Keratinocyte (primary cell): ENCODE results near the gene GLRX5. TPM values are rescaled to one million over a fixed set of nuclear protein-coding genes. Genes with fewer than 3 reads are reported as not detected.

Source experiments
- DNase-seq: peaks from one replicate; pipeline ENCODE4 v3.0.0-alpha.2; 2011; ENCODE audit warnings: low read depth, missing footprints, low spot score
- FAIRE-seq: peaks from 2 replicates; lab custom pipeline; 2011; peaks lifted over from hg19 to GRCh38; lab: Jason Lieb, UNC
- H2AFZ ChIP-seq: 2 replicates; pipeline ENCODE4 v1.6.0; 2012; ENCODE audit warnings: low read length, control low read depth, inconsistent platforms; ENCODE audit not compliant: control insufficient read depth
- H3K27ac ChIP-seq: 2 replicates; pipeline ENCODE4 v1.5.1; 2011; ENCODE audit warnings: low read length; ENCODE audit not compliant: control insufficient read depth, insufficient read depth
- H3K27me3 ChIP-seq: 3 replicates; pipeline ENCODE4 v1.6.0; 2011; ENCODE audit warnings: low read length; ENCODE audit not compliant: control insufficient read depth, insufficient read depth; ENCODE audit errors: extremely low read depth
- H3K36me3 ChIP-seq, 2 experiments: 2 replicates in 1 of 2; 3 replicates in 1 of 2; pipeline ENCODE4 v1.5.1; 2011; ENCODE audit warnings: low read length in 2 of 2, mild to moderate bottlenecking in 1 of 2; ENCODE audit not compliant: control insufficient read depth in 2 of 2, insufficient read depth in 2 of 2; ENCODE audit errors: extremely low read depth in 1 of 2
- H3K4me1 ChIP-seq: 3 replicates; pipeline ENCODE4 v1.5.1; 2011; ENCODE audit warnings: low read length; ENCODE audit not compliant: control insufficient read depth, insufficient read depth; ENCODE audit errors: extremely low read depth
- H3K4me2 ChIP-seq: 3 replicates; pipeline ENCODE4 v1.6.0; 2011; ENCODE audit warnings: low read depth, low read length; ENCODE audit not compliant: control insufficient read depth, insufficient read depth; ENCODE audit errors: extremely low read depth
- H3K4me3 ChIP-seq, 3 experiments: fragments of 200-600 bp in 1 of 3; sonication (generic) in 1 of 3; 2 replicates in 2 of 3; 3 replicates in 1 of 3; pipeline ENCODE4 v1.5.1; 2011 to 2016; ENCODE audit warnings: low read length in 3 of 3, mild to moderate bottlenecking in 3 of 3, control low read depth in 2 of 3, inconsistent platforms in 1 of 3, low read depth in 1 of 3, mixed read lengths in 1 of 3, mixed run types in 1 of 3, moderate library complexity in 1 of 3; ENCODE audit not compliant: control insufficient read depth in 2 of 3, insufficient read depth in 2 of 3; ENCODE audit errors: extremely low read depth in 1 of 3
- H3K79me2 ChIP-seq: 2 replicates; pipeline ENCODE4 v1.6.0; 2012; ENCODE audit warnings: low read length; ENCODE audit not compliant: control insufficient read depth, insufficient read depth
- H3K9ac ChIP-seq: 3 replicates; pipeline ENCODE4 v1.6.0; 2011; ENCODE audit warnings: low read length; ENCODE audit not compliant: control insufficient read depth, insufficient read depth; ENCODE audit errors: extremely low read depth
- H3K9me1 ChIP-seq: 3 replicates; pipeline ENCODE4 v1.6.0; 2011; ENCODE audit warnings: low read length; ENCODE audit not compliant: control insufficient read depth, insufficient read depth; ENCODE audit errors: extremely low read depth
- H3K9me3 ChIP-seq: 2 replicates; pipeline ENCODE4 v1.5.1; 2012; ENCODE audit warnings: low read depth, low read length; ENCODE audit not compliant: control insufficient read depth
- H4K20me1 ChIP-seq: 3 replicates; pipeline ENCODE4 v1.6.0; 2011; ENCODE audit warnings: low read length; ENCODE audit not compliant: control insufficient read depth, insufficient read depth; ENCODE audit errors: extremely low read depth
- EZH2 ChIP-seq: IDR thresholded peaks from one replicate; pipeline ENCODE4 v1.6.1; 2012; ENCODE audit warnings: inconsistent platforms, mild to moderate bottlenecking, low read length, moderate library complexity
- dilution Hi-C: fragments of 300-500 bp; cut with MboI; formaldehyde crosslinking; loops from one replicate; pipeline ENCODE4 v1.7.0; 2020; ENCODE audit warnings: low sequenced_read_pairs; ENCODE audit not compliant: extremely low pct_ligation_motif_present
- polyA plus RNA-seq, 5 experiments: library from polyadenylated mRNA; depleted of rRNA in 3 of 5; stranded (reverse) in 3 of 5; stranded (forward) in 1 of 5; unstranded in 1 of 5; fragments of >200 nt; gene quantifications; 1 replicate in 1 of 5; 2 replicates in 3 of 5; 3 replicates in 1 of 5; pipeline versions ENCODE4 v1.2.1 to v1.2.3, GENCODE V29; 2011 to 2012; ENCODE audit warnings: missing spikeins in 2 of 5, low read depth in 1 of 5, low replicate concordance in 1 of 5
- TF ChIP-seq, protein P1 (sequence below), 3 experiments: IDR thresholded peaks in 1 of 3; conservative IDR thresholded peaks in 1 of 3; optimal IDR thresholded peaks in 1 of 3; 2 replicates in 2 of 3; 3 replicates in 1 of 3; pipeline versions ENCODE3 to v1.5.1; 2011; ENCODE audit warnings: low read length in 3 of 3, mild to moderate bottlenecking in 3 of 3, moderate library complexity in 2 of 3, control low read depth in 1 of 3, inconsistent platforms in 1 of 3; ENCODE audit not compliant: insufficient read depth in 2 of 3; ENCODE audit errors: extremely low read depth in 1 of 3

The GLRX5 gene
- polyA plus RNA-seq, 1 donor (not counting 4 experiments of a cell fraction or from before 2014, with no cell fraction given) = 60.9 TPM

DNA sequence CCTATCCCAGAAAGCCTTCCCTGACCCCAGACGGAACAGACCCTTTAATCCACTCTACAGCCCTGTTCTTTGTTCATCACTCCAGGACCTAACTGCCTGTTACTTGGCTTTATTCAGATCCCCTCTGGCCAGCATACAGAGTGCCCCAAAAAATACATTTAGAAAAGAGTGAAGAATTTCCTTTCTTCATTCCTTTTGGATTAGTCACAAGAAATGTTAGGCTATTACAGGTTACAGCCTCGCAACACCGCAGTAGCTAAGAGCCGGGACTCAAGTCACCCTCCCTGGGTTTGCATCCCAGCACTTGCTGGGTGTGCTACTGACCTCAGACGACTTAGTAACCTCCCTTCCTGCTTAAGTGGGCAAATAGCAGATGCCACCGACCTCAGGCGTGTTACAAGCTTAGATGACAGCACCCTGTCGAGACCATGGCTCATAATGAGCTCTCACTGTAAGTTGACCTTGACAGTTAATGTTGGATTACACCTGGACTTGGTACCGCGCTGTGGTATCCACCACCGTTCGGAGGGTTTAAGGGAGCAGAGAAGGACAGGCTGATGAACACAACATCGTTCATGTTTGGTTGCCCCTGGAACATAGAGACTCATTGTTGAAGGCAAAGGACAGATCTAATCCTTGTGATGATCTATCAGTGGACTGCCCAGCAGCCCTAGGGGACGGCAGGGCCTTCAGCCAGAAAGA is 12.9 kb downstream of the GLRX5 start:
- FAIRE-seq = peak; percentile 58

DNA sequence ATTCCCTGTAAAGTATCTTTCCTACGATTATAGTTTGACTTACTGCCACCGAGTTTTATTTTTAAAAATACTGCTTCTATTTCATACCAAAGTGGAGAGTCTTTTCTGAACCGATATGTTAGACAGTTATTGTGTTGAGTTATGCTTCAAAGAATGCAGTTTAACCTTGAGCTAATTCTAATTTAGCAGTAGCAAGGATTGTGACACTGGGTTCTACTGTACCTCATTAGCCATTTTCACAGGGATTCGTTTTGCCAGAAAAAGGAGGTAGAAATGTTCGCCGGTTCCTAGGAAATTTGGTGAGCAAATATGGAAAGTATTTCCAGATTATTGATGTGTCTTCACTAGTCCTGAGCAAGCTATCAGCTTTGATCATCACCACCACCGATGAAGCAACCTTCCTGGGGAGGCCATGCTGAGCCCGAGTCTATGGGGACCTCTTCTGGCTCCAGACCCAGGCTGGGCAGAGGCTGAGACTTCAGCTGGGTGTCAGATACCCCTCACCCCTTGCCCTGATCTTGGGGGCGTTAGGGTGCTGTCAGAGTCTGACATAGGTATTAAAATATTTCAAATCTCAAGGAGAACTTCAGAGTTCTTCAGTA is 13.6 kb downstream of the GLRX5 start:
- Histone ChIP-seq H3K9me3 (peaks cover 4% of the 10 kb centered on the region), H3K9me1 (peaks cover 3% of the 10 kb centered on the region), H3K4me3 (no peak overlapping the region), H3K36me3 (no peaks in the 10 kb centered on the region), H4K20me1 (no peaks in the 10 kb centered on the region), H3K79me2 (peaks cover 1% of the 10 kb centered on the region), H3K4me2 (no peak overlapping the region), H3K27ac (no peak overlapping the region), H2AFZ (no peak overlapping the region), H3K27me3 (no peaks in the 10 kb centered on the region), H3K9ac (no peak overlapping the region), H3K4me1 (peaks cover 21% of the 10 kb centered on the region)
- no peak for DNase-seq
- dilution Hi-C loops = no loop called here
- TF ChIP-seq EZH2 = no peak
- TF ChIP-seq, protein P1, sequence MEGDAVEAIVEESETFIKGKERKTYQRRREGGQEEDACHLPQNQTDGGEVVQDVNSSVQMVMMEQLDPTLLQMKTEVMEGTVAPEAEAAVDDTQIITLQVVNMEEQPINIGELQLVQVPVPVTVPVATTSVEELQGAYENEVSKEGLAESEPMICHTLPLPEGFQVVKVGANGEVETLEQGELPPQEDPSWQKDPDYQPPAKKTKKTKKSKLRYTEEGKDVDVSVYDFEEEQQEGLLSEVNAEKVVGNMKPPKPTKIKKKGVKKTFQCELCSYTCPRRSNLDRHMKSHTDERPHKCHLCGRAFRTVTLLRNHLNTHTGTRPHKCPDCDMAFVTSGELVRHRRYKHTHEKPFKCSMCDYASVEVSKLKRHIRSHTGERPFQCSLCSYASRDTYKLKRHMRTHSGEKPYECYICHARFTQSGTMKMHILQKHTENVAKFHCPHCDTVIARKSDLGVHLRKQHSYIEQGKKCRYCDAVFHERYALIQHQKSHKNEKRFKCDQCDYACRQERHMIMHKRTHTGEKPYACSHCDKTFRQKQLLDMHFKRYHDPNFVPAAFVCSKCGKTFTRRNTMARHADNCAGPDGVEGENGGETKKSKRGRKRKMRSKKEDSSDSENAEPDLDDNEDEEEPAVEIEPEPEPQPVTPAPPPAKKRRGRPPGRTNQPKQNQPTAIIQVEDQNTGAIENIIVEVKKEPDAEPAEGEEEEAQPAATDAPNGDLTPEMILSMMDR (optimal IDR thresholded peaks at IDR 0.05 in 1 of 3, IDR thresholded peaks at IDR 0.05 in 1 of 3, conservative IDR thresholded peaks at IDR 0.05 in 1 of 3; ENCODE audit: extremely low read depth in 1 of 3, insufficient read depth in 2 of 3, low read length in 3 of 3) = no peak
- FAIRE-seq = no peak

More for the DNA sequence above, 12.9 kb downstream of the GLRX5 start:
- no peak for DNase-seq
- Histone ChIP-seq H3K4me1 (peaks cover 21% of the 10 kb centered on the region), H3K36me3 (no peaks in the 10 kb centered on the region), H3K9ac (no peak overlapping the region), H3K27me3 (no peaks in the 10 kb centered on the region), H3K9me3 (peaks cover 4% of the 10 kb centered on the region), H3K4me2 (peak overlapping the region; percentile 39), H3K79me2 (peaks cover 4% of the 10 kb centered on the region), H3K9me1 (peaks cover 3% of the 10 kb centered on the region), H4K20me1 (no peaks in the 10 kb centered on the region), H3K27ac (no peak overlapping the region), H2AFZ (no peak overlapping the region), H3K4me3 (no peak overlapping the region)
- TF ChIP-seq, protein P1 (optimal IDR thresholded peaks at IDR 0.05 in 1 of 3, IDR thresholded peaks at IDR 0.05 in 1 of 3, conservative IDR thresholded peaks at IDR 0.05 in 1 of 3; ENCODE audit: extremely low read depth in 1 of 3, insufficient read depth in 2 of 3, low read length in 3 of 3) = no peak
- TF ChIP-seq EZH2 = no peak
- dilution Hi-C loops = no loop called here
